NCI-H774 (cell line): ENCODE data around the gene PRR5L.

Experiments
- DNase-seq: peaks from one replicate; lab custom pipeline; 2025; lab: John Stamatoyannopoulos, UW

Gene PRR5L

DNA sequence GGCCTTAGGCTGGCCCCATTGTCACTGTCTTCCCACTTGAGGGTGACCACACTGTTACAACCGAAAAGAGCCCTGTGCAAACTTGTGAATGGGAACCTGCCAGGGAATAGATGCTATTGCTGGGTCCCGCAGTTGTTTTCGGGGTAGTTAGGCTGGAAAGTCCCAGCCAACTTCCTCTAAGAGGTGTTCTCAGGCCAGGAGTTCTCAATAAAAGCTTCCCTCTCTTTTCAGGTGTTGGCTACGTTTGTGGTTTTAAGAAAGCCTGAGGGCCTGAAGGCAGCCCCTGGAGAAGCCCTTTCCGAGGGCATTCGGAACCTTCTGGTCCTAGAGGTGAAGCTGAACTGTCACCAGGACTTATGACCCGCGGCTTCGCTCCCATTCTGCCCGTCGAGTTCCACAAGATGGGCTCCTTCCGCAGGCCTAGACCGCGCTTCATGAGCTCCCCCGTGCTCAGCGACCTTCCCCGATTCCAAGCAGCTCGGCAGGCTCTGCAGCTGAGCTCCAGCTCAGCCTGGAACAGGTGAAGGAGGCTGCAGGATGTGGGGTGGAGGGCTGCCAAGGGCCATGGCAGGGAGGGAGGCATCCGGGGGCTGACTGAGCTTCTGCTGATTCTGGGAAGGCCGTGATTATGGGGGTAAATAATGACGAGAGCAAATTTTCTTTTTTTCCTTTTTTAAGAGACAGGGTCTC, 104.8 kb downstream of the PRR5L start:
- no peak for DNase-seq

DNA sequence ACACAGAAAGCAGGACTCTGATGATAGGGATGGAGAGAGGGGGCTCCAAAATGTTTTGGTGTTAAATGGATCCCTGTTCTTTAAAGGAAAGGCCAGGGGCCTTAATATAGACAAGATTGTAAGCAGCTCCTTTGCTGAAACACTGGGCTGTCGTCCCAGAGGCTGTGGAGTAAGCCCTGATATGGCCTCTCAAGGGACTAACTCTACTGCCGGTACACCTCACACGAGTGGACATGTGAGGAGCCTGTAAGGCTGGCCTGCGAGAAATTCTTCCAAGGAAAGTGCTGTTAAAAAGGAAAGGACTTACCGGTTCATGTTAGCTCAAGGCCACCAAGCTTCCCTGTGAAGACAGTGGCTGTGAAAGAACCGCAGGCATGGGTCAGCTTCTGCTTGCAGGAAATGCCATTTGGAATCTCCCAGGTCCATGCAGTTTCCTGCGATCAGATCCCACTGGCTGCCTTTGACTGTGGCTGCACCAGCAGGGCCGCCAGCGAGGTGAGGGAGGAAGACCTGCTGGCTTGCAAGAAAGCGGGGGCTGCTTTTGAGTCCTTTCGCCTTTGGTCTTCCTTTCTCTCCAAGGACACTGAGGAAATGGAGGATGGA, 106.6 kb downstream of the PRR5L start:
- DNase-seq, result no peak

DNA sequence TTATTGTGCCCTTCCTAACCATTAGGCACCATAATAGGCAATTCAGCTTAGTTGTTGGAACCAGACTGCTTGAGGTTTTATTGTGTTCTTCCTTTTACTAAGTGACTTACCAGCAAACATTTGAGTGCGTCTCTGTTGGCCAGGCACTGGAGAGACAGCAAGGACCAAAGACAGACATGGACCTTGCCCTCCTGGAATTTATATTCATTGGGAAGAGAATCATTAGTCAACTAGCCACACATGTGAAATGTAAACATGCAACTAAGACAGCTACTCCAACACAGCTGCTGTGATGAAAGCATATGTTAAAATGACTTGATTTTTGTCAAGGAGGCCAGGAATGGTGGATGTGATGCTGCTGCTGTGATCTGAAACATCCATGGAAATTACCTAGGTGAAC, 107.6 kb downstream of the PRR5L start:
- no peak for DNase-seq

DNA sequence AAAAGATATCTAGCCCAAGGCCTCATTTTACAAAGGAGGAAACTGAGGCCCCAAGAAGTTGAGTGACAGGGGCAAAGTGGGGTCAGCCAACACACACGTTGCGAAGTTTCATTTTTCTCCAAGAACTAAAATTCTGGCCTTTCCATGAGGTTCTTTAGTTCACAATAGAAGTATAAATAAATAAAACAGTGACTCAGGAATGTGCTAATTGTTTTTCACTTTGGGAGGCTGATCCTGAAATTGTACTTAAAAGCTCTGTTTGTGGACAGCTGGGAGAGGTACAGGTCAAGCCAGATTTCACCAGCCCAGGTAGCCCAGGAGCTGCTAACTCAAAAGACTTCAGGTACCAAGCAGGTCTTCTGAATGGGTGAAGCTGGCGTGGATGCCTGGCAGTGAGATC, 108.7 kb downstream of the PRR5L start:
- no peak for DNase-seq

DNA sequence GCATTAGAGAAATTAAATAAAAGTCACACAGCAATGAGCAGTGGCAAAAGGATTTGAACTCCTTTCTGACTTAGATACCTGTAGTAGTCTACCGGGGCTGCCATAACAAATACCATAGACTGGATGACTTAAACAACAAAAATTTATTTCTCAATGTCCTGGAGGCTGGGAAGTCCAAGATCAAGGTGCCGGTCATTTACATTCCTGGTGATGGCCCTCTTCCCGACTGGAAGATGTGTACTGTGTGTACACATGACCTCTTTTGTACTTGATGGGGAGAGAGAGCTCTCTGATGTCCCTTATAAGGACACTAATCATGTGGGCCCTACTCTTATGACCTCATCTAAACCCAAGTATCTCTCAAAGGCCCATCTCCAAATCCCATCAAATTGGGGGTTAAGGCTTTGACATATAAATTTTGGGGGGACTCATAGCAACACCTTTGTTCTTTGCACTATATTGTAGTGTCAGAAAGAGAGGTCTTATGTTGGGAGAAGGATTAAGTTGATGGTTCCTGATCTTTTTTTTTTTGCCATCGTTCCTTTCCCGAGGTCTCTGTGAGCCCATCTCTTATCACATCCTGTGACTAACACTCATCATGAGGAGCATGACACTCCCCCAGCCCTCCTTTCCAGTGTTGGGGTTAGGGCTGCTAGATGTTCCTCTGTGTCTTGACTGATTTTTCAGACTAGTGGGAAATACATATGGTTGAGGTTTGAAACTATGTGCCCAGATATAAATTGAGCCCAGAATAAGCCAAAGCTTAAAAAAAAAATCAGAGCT, 109.7 kb downstream of the PRR5L start:
- DNase-seq, result no peak

DNA sequence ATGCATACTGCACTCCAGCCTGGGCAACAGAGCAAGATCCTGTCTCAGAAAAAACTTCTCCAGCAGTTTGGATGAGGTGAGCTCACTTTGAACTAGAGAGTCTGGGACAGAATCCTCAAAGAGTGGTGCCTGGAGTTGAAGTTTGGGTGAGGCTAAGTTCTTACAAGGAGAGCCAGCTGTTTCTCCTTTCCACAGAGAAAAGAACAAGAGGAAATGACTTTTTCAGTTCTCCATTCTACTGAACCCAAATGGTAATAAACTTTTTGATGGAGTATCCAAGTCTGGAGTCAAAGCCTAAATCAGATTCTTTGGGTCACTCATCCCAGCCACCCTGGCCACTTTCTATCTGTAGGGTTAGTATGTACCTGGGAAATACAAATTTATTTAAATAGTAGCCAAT, 111.3 kb downstream of the PRR5L start:
- no peak for DNase-seq

DNA sequence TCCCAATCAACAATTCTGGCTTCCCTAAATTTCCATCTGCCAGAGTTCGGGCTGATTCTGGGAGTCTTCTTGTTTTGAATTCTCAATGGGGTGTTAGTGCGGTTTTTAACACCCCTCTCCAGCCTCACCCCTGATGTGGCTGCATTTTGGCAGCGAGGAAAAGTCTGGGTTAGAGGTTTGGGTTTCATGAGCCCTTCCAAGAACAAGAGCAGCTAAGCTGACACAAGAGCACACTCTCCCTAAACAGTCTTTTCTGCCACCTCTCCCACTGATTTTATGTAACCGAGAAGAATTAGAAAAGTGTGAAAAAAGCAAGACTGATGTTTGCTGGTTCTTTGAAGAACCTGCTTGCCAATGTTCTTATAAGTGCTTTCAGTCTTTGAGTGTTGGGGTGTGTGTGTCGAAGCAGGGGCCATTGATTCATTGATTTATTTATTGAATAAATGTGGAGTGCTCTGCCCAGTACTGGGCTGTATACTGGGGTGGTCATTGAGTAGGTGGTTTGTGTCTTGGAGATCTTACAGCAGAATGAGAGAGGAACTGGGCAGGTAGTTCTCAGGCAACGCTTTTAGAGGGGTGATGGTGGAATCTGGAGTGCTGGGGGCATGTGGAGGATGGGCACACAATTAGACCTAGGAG, 112.5 kb downstream of the PRR5L start:
- DNase-seq, result no peak

DNA sequence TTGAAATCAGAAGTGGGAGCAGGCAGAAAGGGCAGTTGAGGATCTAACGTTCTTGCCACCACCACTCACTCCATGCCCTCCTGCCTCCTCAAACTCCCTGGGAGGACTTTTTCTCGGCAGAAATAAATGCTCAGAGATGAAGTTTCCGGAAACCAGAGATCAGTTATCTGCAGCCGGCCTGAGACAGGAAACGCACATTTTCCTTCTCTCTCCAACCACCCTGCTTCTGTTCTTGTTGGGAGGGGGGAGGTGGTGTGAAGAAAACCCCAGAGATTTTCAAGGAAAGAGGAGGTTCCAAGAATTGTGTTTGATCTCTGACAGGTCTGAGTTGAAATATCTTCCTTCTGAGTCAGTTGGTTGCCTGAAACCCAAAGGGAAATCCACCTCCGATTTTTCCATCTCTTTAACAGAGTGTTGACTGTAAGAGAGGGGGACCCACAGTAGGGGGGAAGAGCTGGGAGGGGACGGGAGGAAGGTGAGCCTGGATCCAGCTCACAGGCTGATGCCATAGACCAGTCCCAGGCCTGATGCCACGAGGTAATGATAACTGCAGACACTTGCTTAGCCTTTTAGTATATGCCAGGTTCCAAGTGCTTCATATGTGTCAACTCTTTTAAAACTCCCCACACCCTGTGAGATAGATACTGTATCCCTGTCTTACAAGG, 113.2 kb downstream of the PRR5L start:
- DNase-seq, result no peak

DNA sequence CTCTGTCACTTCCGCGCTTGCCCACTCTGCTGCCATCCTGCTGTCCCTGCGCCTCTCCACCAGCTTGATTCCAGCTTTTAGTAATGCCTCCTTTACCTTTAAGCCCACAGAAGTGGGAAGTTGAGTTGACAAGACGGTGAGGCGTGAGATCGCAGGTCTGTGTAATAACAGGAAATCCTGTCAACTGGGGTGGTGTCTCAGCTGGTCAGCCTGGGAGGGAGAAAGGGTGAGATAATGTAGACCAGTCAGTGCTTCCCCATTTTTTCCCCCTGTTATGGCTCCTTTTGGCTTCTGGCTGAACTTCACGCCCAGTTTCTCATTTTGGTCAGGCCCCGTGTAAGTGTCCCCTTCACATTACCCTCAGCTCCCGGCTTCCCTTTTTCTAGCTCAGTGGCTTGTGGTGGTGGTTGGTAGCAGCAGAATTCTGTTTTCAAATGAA, 115.1 kb downstream of the PRR5L start:
- no peak for DNase-seq

DNA sequence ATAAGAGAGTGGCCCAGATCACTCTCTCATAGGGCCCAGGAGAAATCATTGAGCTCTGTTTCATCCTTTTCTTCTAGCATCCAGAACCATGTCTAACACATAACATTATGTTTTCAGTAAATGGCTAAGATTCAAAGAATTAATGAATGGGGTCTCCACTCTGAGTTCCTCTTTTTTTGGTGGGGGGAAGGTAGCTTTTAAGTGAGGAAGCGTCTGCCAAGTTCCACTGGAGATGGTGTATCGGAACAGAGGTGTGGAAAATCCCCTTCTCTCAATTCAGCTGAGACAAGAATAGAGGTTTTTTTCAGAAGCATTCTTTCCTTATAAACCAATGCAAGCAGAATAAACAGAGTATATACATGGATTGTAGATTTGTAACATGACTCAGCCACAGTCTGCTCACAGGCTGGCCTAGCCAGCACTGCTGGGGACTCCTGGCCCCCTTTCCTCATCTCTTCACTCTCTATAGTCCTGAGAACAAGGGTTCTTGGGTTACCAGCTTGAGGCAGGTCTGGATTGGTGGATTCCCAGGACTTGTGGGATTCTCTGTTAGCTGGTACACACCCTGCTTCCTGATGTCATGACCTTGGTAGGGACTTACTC, 116.8 kb downstream of the PRR5L start:
- DNase-seq, result no peak

DNA sequence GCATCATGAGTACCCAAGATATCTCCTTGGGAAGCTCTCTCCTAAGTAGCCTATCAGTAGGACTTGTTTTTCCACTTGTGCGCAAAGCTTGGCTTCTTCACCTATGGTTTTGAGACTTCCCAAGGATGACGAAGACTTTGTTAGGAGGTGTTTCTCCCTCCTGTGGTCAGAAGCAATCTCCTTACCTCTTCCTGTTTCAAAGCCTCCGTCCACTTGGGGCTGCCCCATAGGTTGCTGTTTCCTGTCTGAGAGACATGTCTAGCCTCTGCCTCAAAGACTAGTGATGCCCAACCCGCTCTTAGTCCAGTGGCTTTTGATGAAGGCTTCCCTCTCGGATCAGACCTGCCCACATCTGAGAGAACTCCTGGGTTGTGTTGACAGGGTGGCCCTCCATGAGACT, 121.1 kb downstream of the PRR5L start:
- DNase-seq, result no peak

DNA sequence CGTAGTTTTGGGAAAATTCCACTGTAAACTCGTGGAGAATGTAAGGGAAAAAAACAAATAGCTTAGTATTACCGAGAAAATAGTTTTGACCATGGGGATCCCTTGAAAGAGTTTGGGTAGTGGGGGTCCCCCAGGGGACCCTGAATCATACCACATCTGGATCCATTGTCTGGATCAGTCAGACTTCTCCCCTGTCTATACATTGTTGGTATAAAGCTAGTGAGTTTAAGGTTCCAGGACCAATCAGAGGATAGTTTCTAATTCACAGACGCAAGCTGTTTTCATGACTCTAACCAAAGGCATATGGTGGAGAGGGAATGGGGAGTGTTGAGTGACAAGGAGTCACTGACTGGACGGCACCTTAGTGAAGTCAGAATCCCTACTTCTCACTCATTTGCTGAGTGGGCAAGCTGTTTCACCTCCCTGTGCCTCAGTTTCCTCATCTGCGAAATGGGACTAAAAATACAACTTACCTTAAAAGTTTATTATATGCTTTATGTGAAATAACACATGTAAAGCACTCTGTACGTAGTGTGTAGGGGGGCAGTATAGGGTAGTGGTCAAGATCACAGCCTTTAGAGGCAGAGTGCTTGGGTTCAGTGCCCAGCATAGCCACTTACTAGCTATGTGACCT, 123.8 kb downstream of the PRR5L start:
- no peak for DNase-seq

DNA sequence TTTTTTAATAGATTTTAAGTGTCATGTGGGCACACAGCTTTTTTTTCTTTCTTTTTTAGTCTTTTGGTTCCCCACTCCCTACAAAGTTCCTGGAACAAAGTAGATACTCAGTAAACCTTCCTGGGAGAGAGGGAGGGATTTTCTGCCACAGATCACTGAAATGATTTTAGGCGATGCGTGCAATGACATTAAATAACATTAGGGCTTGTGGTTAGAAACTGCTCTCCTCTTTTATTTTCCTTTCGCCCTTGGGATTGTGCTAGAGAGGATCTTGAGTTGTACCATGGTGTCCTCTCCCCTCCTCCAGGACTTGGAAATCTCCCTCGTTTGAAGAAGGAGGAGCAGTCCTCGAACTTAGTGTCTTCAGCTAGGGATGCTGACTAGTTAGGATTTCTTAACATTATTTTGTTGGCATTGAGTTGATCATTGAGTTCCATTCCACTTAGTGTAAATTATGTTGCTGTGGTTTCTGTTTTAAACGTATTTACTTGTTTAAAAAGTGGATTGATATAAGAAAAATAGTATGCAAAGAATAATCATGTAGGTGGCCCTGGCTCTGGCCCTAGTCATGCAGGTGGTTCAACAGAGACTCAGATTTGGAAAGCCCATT, 125.6 kb downstream of the PRR5L start:
- DNase-seq, result no peak

DNA sequence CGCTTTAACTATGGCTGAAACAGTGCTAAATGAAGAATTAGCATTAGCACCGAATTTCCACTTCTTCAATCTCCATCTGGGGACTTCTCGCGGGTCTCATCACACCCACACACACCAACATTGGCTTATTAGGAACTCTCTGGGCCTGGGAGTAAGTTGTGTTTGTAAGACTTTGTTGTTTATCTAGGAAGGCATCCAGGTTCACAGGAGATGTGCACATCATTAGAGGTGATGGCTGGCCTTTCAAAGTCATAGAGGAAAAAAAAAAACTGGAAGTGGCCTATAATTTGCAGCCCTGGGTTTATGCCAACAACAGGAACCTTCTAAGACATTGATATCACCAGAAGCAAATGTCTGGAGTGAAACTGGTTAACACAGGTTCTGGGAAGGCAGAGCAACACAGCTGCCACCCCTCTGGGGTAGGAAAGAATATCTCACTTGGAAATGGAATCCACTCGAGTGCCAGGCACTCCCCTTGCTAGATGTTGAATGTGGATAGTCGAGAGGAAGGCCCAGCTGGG, 129.5 kb downstream of the PRR5L start:
- no peak for DNase-seq

DNA sequence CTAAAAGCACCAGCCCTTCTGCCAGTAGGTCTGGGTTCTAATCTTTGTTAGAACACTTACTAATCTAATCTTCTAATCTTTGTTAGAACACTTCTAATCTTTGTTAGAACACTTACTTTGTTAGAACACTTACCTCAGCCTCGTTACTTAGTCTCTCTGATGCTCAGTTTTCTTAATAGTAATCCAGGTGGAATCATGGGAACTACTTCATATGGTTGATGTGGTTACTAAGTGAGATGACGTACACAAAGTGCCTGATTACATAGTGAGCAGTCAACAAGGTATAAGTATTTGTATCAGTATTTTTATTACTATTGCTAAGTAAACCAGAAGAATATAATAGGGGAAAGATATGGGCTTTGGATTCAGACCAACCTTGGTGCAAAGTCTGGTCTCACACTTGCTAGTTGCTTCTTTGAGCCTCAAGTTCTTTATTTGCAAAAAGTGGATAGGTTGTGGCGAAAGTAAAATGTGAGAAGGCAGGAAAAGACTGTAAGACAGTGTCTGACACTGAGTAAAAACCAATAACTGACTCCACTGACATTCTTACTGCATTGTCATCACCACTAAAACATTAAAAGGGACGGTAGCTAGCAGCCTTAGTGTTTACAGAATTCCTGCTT, 130.2 kb downstream of the PRR5L start:
- DNase-seq, result no peak

DNA sequence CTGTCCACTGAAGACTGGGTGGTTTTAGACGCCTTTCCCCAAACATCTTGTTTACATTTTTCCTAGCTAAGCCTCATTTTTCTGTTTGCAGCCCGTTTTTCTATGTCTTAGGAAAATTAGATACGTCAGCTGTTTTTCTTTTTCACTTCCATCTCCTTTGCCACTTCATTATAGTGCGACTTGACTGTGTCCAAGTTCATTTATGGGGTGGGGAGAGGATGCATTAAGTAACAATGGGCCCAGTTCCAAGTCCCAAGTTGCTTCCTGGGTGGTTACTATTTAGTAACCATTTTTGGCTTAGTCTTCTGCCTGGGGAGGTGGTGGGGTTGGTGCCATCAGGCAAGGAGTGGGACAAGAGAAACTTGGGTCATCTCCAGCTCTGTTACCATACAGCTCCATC, 131.0 kb downstream of the PRR5L start:
- DNase-seq, result no peak

DNA sequence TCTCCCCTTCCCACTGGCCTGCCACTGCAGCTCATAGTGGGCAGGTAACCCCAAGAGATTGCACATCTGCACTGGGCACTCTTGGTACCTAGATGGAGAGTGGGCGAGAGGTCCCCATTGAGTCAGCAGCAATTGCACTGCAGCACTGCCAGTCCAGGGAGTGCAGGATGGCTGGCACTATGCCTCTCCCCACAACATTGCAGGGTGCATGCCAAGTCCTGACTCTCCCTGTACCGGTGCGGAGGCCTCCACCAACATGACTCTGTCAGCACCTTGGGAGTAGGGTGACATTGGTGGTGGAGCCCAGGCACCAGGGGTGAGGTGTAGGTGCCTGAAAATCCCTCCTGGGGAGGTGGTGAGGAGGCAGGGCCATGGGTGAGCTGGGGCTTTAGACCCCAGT, 131.8 kb downstream of the PRR5L start:
- DNase-seq, result no peak

DNA sequence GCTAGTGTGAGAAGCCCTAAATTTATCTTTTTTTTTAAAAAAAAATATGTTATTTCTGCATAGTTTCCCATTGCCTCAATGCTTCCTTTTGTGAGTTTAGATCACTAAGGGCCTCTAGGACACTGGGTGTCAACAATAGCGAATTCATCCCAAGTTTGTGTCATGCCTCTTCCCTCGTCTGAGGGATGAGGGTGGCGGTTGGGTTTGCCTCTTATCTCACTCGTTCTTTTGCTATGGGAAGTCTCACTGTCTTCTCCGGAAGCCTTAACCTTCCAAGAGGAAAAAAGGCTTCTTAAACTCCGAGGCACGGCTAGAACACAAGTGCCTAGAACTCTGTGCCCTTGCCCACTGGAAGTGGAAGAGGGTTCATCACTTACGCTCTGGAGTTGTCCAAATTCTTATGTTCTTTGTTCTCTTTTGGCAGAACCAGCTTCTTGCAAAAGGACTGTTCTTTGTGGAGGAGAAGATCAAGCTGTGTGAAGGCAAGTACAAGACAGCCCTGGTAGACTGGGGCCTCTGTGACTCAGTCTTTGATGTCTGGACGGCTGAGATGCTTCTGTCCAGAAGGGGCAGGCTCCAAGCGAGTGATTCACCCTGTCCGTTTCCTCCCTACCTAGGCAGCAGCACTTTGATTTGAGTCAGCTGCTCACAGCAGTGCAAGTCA, 135.5 kb downstream of the PRR5L start:
- DNase-seq, result no peak

DNA sequence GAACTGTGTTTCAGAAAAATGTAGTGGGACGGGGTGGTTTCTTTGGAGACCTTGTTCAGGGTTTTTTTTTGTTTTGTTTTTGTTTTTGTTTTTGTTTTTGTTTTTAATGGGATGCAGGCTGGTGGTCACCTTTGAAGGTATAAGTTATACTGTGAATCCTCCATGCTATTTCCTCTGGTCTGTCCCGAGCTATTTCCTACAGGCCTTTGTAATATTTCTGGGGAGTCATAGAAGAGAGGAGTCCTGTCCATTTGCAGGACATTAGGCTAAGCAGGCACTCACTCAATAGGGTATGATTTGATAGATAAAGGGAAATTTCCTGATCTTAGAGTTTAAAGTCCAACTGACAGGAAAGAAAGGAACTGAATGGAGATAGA, 136.0 kb downstream of the PRR5L start:
- no peak for DNase-seq

DNA sequence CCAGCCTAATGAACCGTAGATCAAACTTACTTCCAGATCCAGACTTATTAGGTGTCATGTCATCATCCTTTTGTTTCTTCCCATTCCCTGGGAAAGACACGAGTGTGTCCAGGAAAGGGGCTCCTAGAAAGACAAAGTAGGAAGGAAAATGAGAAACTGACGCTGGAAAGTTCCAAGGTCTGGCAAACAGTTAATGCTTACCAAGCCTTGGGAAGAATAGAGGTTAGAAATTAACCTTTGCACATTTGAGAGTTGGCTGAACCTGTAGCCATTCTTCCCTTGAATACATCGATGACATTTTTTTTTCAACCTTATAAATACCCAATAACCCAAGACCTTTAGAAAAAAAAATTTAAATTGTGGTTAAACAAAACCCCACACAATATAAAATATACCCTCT, 136.7 kb downstream of the PRR5L start:
- no peak for DNase-seq
